IMR-90 (cell line): ENCODE results near the gene CCDC61. TPM values are rescaled to one million over a fixed set of nuclear protein-coding genes. Genes with fewer than 3 reads are reported as not detected.

Source experiments
- ATAC-seq: fragments of 200-7000 bp; cut with Tn5 transposase; 2 replicates; pipeline ENCODE4 v1.9.1; 2020; ENCODE audit warnings: low read depth, mild to moderate bottlenecking, moderate library complexity
- BruUV-seq: library from RNA; stranded (reverse); fragments of 400-500 nt; replicated peaks from 2 replicates; lab custom pipeline; 2021; lab: Mats Ljungman, UMichigan
- CTCF ChIA-PET: fragments of 300-600 bp; formaldehyde crosslinking; extraction: SDS; loops from one replicate; lab custom pipeline; 2021; ENCODE audit warnings: antibody characterized with exemption; lab: Yijun Ruan, JAX
- POLR2A ChIA-PET: fragments of 300-600 bp; sonication (Branson Sonifier 250); formaldehyde crosslinking; loops from one replicate; lab custom pipeline; 2022; ENCODE audit warnings: antibody characterized with exemption; ENCODE audit not compliant: unreplicated experiment; lab: Charles Lee
- DNase-seq: peaks from one replicate; pipeline ENCODE4 v3.0.0; 2013
- H2AFZ ChIP-seq: replicated peaks from 2 replicates; pipeline ENCODE3; 2013; ENCODE audit warnings: low read length, mild to moderate bottlenecking; ENCODE audit not compliant: poor library complexity
- H2AK5ac ChIP-seq: 2 replicates; pipeline ENCODE4 v1.6.1; 2013; ENCODE audit warnings: low read depth, low read length, inconsistent platforms
- H2AK9ac ChIP-seq: replicated peaks from 2 replicates; pipeline ENCODE3; 2013; ENCODE audit warnings: mild to moderate bottlenecking, low read depth, low read length, moderate library complexity; ENCODE audit not compliant: poor library complexity
- H2BK120ac ChIP-seq: 2 replicates; pipeline ENCODE4 v1.6.1; 2013; ENCODE audit warnings: low read depth, low read length, inconsistent platforms
- H2BK15ac ChIP-seq: 3 replicates; pipeline ENCODE4 v1.6.1; 2013; ENCODE audit warnings: low read depth, low read length, inconsistent platforms
- H2BK20ac ChIP-seq: 2 replicates; pipeline ENCODE4 v1.6.1; 2013; ENCODE audit warnings: low read depth, mild to moderate bottlenecking, inconsistent platforms, low read length, moderate library complexity
- H2BK5ac ChIP-seq: 2 replicates; pipeline ENCODE4 v1.6.1; 2013; ENCODE audit warnings: mild to moderate bottlenecking, low read depth, low read length, inconsistent platforms; ENCODE audit not compliant: poor library complexity, severe bottlenecking
- H3K14ac ChIP-seq: replicated peaks from 2 replicates; pipeline ENCODE4 v1.6.1; 2013; ENCODE audit warnings: low read depth, low read length, inconsistent platforms
- H3K18ac ChIP-seq: 2 replicates; pipeline ENCODE4 v1.6.1; 2013; ENCODE audit warnings: low read depth, low read length, control low read depth
- H3K23ac ChIP-seq: 2 replicates; pipeline ENCODE4 v1.6.1; 2013; ENCODE audit warnings: low read depth, low read length, inconsistent platforms
- H3K27ac ChIP-seq: 2 replicates; pipeline ENCODE4 v1.5.1; 2013; ENCODE audit warnings: mild to moderate bottlenecking, control low read depth, low read length; ENCODE audit not compliant: insufficient read depth
- H3K27me3 ChIP-seq: 2 replicates; pipeline ENCODE4 v1.6.1; 2013; ENCODE audit warnings: low read length; ENCODE audit not compliant: control insufficient read depth, insufficient read depth
- H3K36me3 ChIP-seq: 2 replicates; pipeline ENCODE4 v1.6.1; 2013; ENCODE audit warnings: low read length, mixed read lengths; ENCODE audit not compliant: control insufficient read depth, insufficient read depth
- H3K4ac ChIP-seq: 2 replicates; pipeline ENCODE4 v1.6.1; 2013; ENCODE audit warnings: low read depth, low read length, inconsistent platforms
- H3K4me1 ChIP-seq: 2 replicates; pipeline ENCODE4 v1.6.1; 2013; ENCODE audit warnings: low read length, mixed read lengths; ENCODE audit not compliant: control insufficient read depth, insufficient read depth
- H3K4me2 ChIP-seq: 2 replicates; pipeline ENCODE4 v1.6.1; 2013; ENCODE audit warnings: low read depth, mild to moderate bottlenecking, control low read depth, low read length, moderate library complexity
- H3K4me3 ChIP-seq: 2 replicates; pipeline ENCODE4 v1.5.1; 2013; ENCODE audit warnings: low read depth, mild to moderate bottlenecking, control low read depth, low read length, moderate library complexity; ENCODE audit not compliant: insufficient read depth
- H3K56ac ChIP-seq: 2 replicates; pipeline ENCODE4 v1.6.1; 2013; ENCODE audit warnings: low read length, inconsistent platforms; ENCODE audit not compliant: insufficient read depth; ENCODE audit errors: extremely low read depth
- H3K79me1 ChIP-seq, 2 experiments: 2 replicates each; pipeline ENCODE4 v1.6.1; 2013; ENCODE audit warnings: low read length in 2 of 2, inconsistent platforms in 1 of 2, low read depth in 1 of 2
- H3K9ac ChIP-seq: 2 replicates; pipeline ENCODE4 v1.6.1; 2013; ENCODE audit warnings: low read depth, low read length, control low read depth
- H3K9me1 ChIP-seq: 2 replicates; pipeline ENCODE4 v1.6.1; 2013; ENCODE audit warnings: low read length, inconsistent platforms; ENCODE audit not compliant: insufficient read depth
- H3K9me3 ChIP-seq: 2 replicates; pipeline ENCODE4 v1.6.1; 2013; ENCODE audit warnings: low read length; ENCODE audit not compliant: control insufficient read depth, insufficient read depth
- H4K20me1 ChIP-seq: 2 replicates; pipeline ENCODE4 v1.6.1; 2013; ENCODE audit warnings: low read length, inconsistent platforms; ENCODE audit not compliant: insufficient read depth
- H4K5ac ChIP-seq: 2 replicates; pipeline ENCODE4 v1.6.1; 2013; ENCODE audit warnings: mild to moderate bottlenecking, low read depth, low read length, control low read depth
- H4K8ac ChIP-seq, 2 experiments: 2 replicates each; pipeline ENCODE4 v1.6.1; 2013; ENCODE audit warnings: low read depth in 2 of 2, low read length in 2 of 2, control low read depth in 1 of 2, inconsistent platforms in 1 of 2
- H4K91ac ChIP-seq: 2 replicates; pipeline ENCODE4 v1.6.1; 2013; ENCODE audit warnings: low read depth, low read length, inconsistent platforms; ENCODE audit not compliant: insufficient read depth
- BHLHE40 ChIP-seq: fragments of 150-350 bp; IDR thresholded peaks from 2 replicates; pipeline ENCODE4 v1.6.1; 2016; ENCODE audit warnings: mild to moderate bottlenecking, low read depth, low read length
- ELK1 ChIP-seq: fragments of 150-350 bp; IDR thresholded peaks from 2 replicates; pipeline ENCODE4 v1.6.1; 2016; ENCODE audit warnings: low read depth, mild to moderate bottlenecking, low read length, moderate library complexity, borderline replicate concordance
- POLR2A ChIP-seq: IDR thresholded peaks from 2 replicates; pipeline ENCODE4 v1.6.1; 2012; ENCODE audit warnings: mild to moderate bottlenecking, low read depth, low read length
- RAD21 ChIP-seq: IDR thresholded peaks from 2 replicates; pipeline ENCODE4 v1.6.1; 2012; ENCODE audit warnings: low read length, improper control_type of control experiment
- RCOR1 ChIP-seq: IDR thresholded peaks from 2 replicates; pipeline ENCODE4 v1.6.1; 2012; ENCODE audit warnings: mild to moderate bottlenecking, low read length, improper control_type of control experiment; ENCODE audit not compliant: insufficient replicate concordance
- RFX5 ChIP-seq: IDR thresholded peaks from 2 replicates; pipeline ENCODE4 v1.8.0; 2012; ENCODE audit warnings: low read depth, mild to moderate bottlenecking, low read length, moderate library complexity
- SMC3 ChIP-seq: fragments of 150-350 bp; IDR thresholded peaks from 2 replicates; pipeline ENCODE4 v1.6.1; 2016; ENCODE audit warnings: low read depth, mild to moderate bottlenecking, antibody characterized with exemption, low read length, moderate library complexity
- WGBS, 2 experiments: methylation state at CpG; one replicate each; pipeline versions ENCODE4 v1.1.5 to v1.1.7; 2013; ENCODE audit warnings: missing lambda C conversion rate in 2 of 2; ENCODE audit not compliant: insufficient read length in 1 of 2; ENCODE audit errors: extremely low coverage in 2 of 2; 5-methylcytosine and 5-hydroxymethylcytosine counted together
- dilution Hi-C: fragments of 300-500 bp; cut with HindIII; formaldehyde crosslinking; loops from one replicate; pipeline ENCODE4 v1.14.3; 2018; ENCODE audit warnings: low sequenced_read_pairs; ENCODE audit not compliant: unreplicated experiment
- in situ Hi-C: fragments of 300-500 bp; cut with MboI; formaldehyde crosslinking; loops from 3 replicates; pipeline ENCODE4 v1.14.3; 2019; ENCODE audit warnings: low sequenced_read_pairs, inconsistent platforms, mixed read lengths
- intact Hi-C: fragments of 100-400 bp; cut with micrococcal nuclease; formaldehyde crosslinking; loops from 2 replicates; pipeline ENCODE4 v1.10.0; 2022
- polyA plus RNA-seq, 3 experiments: library from polyadenylated mRNA; depleted of rRNA; stranded (reverse); fragments of >200 nt; gene quantifications; 2 replicates each; pipeline ENCODE4 v1.2.3, GENCODE V29; 2012; ENCODE audit warnings: low replicate concordance in 1 of 3
- total RNA-seq: library from RNA; depleted of rRNA; stranded (reverse); fragments of >200 nt; gene quantifications from 2 replicates; pipeline ENCODE4 v1.2.3, GENCODE V29; 2012

Gene CCDC61
- total and polyA plus RNA-seq, 2 of the 4 experiments (the other 2 are of a cell fraction): 3.2 to 9.1 TPM

- Histone ChIP-seq H2BK5ac (no peak overlapping the region), H2BK120ac (no peak overlapping the region), H3K36me3 (no peaks in the 10 kb centered on the region), H2AK9ac (no peak overlapping the region), H4K8ac (no peak overlapping the region), H2BK20ac (no peak overlapping the region), H3K79me1 (no peaks in the 10 kb centered on the region), H3K27ac (no peak overlapping the region), H3K4ac (no peak overlapping the region), H4K20me1 (no peaks in the 10 kb centered on the region), H3K23ac (no peak overlapping the region), H4K5ac (no peak overlapping the region), H2BK15ac (no peak overlapping the region), H3K9me3 (no peaks in the 10 kb centered on the region), H3K9me1 (no peaks in the 10 kb centered on the region), H2AFZ (no peak overlapping the region), H3K9ac (no peak overlapping the region), H4K91ac (no peak overlapping the region), H3K27me3 (peaks cover 40% of the 10 kb centered on the region), H3K14ac (no peak overlapping the region), H3K56ac (no peak overlapping the region), H3K4me2 (no peak overlapping the region), H3K4me1 (no peaks in the 10 kb centered on the region), H2AK5ac (no peak overlapping the region), H3K4me3 (no peak overlapping the region), H3K18ac (no peak overlapping the region)
- no TSS peak for BruUV-seq
- intact Hi-C loops: no loop called here
- no peak for TF ChIP-seq SMC3
- TF ChIP-seq RAD21: no peak
- TF ChIP-seq ELK1: no peak
- no peak for TF ChIP-seq POLR2A
- TF ChIP-seq RFX5: no peak
- TF ChIP-seq RCOR1: no peak
- TF ChIP-seq BHLHE40: no peak
- in situ Hi-C loops: no loop called here
- ATAC-seq (no peak), DNase-seq (no peak)
- ChIA-PET POLR2A (no interaction called here), CTCF (interaction anchor here (1.5 kb wide), 1 partner anchor 8 kb away, joined by 5 read pairs; no protein-coding TSS in a partner anchor)
- WGBS, 2 experiments: 41% methylated on average over 2 of the region's 3 CpGs; no CpG with 5 or more reads in 1 of the 2 experiments
- dilution Hi-C loops: no loop called here
Measured at GRCh38 chr19:46036744-46037128, 41.5 kb downstream of the CCDC61 start.
